HepG2 (cell line): ENCODE measurements around the gene DOK7. TPM values are rescaled to one million over a fixed set of nuclear protein-coding genes. Genes with fewer than 3 reads are reported as not detected.

ENCODE experiments used
- ATAC-seq: fragments of 200-7000 bp; cut with Tn5 transposase; 3 replicates; pipeline ENCODE4 v1.9.1; 2020; ENCODE audit warnings: mild to moderate bottlenecking, moderate library complexity
- BruUV-seq: library from RNA; stranded (reverse); fragments of 400-500 nt; replicated peaks from 2 replicates; lab custom pipeline; 2021; lab: Mats Ljungman, UMichigan
- CTCF ChIA-PET: fragments of 300-600 bp; formaldehyde crosslinking; extraction: SDS; loops from one replicate; lab custom pipeline; 2021; ENCODE audit warnings: low total read pairs, inconsistent platforms, low intra/inter-chr PET ratio; lab: Yijun Ruan, JAX
- POLR2A ChIA-PET: fragments of 350-600 bp; sonication (Branson Sonifier 250); formaldehyde crosslinking; loops from one replicate; lab custom pipeline; 2020; ENCODE audit warnings: antibody characterized with exemption, inconsistent platforms; lab: Yijun Ruan, JAX
- DNase-seq: peaks from one replicate; pipeline ENCODE4 v3.0.0-alpha.2; 2015; ENCODE audit warnings: low spot score
- FAIRE-seq: peaks from 3 replicates; lab custom pipeline; 2011; peaks lifted over from hg19 to GRCh38; lab: Jason Lieb, UNC
- H2AFZ ChIP-seq: one replicate; pipeline ENCODE4 v1.6.1; 2011; ENCODE audit warnings: low read length, inconsistent platforms
- H3K27ac ChIP-seq: fragments of 300-600 bp; 3 replicates; pipeline ENCODE4 v1.8.0; 2011; ENCODE audit warnings: mixed run types, mild to moderate bottlenecking, mixed read lengths, low read length, inconsistent platforms; ENCODE audit not compliant: insufficient read depth; ENCODE audit errors: extremely low read length
- H3K27me3 ChIP-seq, 2 experiments: fragments of 200-600 bp in 1 of 2; 2 replicates in 1 of 2; 3 replicates in 1 of 2; pipeline versions ENCODE4 v1.6.0 to v1.8.0; 2011; ENCODE audit warnings: low read length in 2 of 2, mild to moderate bottlenecking in 2 of 2, moderate library complexity in 2 of 2, inconsistent platforms in 1 of 2; ENCODE audit not compliant: insufficient read depth in 2 of 2, control insufficient read depth in 1 of 2
- H3K36me3 ChIP-seq, 2 experiments: fragments of 200-600 bp in 1 of 2; replicated peaks in 1 of 2; 2 replicates in 1 of 2; 3 replicates in 1 of 2; pipeline versions ENCODE4 v1.5.1 to v1.8.0; 2011; ENCODE audit warnings: low read length in 2 of 2, inconsistent platforms in 1 of 2; ENCODE audit not compliant: insufficient read depth in 2 of 2, control insufficient read depth in 1 of 2
- H3K4me1 ChIP-seq: 2 replicates; pipeline ENCODE4 v1.5.1; 2012; ENCODE audit warnings: low read length, inconsistent platforms; ENCODE audit not compliant: insufficient read depth
- H3K4me2 ChIP-seq: 2 replicates; pipeline ENCODE4 v1.6.0; 2011; ENCODE audit warnings: low read depth, low read length, inconsistent platforms
- H3K4me3 ChIP-seq, 3 experiments: fragments of 200-600 bp in 1 of 3; sonication (generic), shearing (Covaris generic) in 1 of 3; replicated peaks in 1 of 3; 2 replicates each; pipeline ENCODE4 v1.5.1; 2011 to 2016; ENCODE audit warnings: low read length in 3 of 3, inconsistent platforms in 2 of 3, low read depth in 2 of 3, mild to moderate bottlenecking in 2 of 3, control low read depth in 1 of 3, mixed read lengths in 1 of 3; ENCODE audit not compliant: insufficient read depth in 1 of 3
- H3K79me2 ChIP-seq: one replicate; pipeline ENCODE4 v1.6.1; 2011; ENCODE audit warnings: low read length, inconsistent platforms; ENCODE audit not compliant: insufficient read depth
- H3K9ac ChIP-seq: 2 replicates; pipeline ENCODE4 v1.6.0; 2011; ENCODE audit warnings: mild to moderate bottlenecking, low read depth, low read length, inconsistent platforms; ENCODE audit not compliant: insufficient read depth
- H3K9me3 ChIP-seq: 2 replicates; pipeline ENCODE4 v1.5.1; 2012; ENCODE audit warnings: mild to moderate bottlenecking, low read length
- H4K20me1 ChIP-seq: 2 replicates; pipeline ENCODE4 v1.6.0; 2011; ENCODE audit warnings: inconsistent platforms, mild to moderate bottlenecking, low read length, moderate library complexity; ENCODE audit not compliant: insufficient read depth
- AHR ChIP-seq: IDR thresholded peaks from 2 replicates; pipeline ENCODE4 v1.6.1; 2018; ENCODE audit warnings: missing genetic modification reagents, missing compliant biosample characterization
- ARNT2 ChIP-seq: sonication (generic); formaldehyde crosslinking; IDR thresholded peaks from 2 replicates; pipeline ENCODE4 v1.8.0; 2022; ENCODE audit warnings: mild to moderate bottlenecking, low read depth, missing genetic modification reagents, moderate library complexity
- KLF13 ChIP-seq: sonication (generic); formaldehyde crosslinking; IDR thresholded peaks from 2 replicates; pipeline ENCODE4 v1.4.0; 2020; ENCODE audit warnings: mild to moderate bottlenecking, missing genetic modification reagents
- POLR2A ChIP-seq, 2 experiments: IDR thresholded peaks; 2 replicates each; pipeline ENCODE4 v1.6.1; 2011; ENCODE audit warnings: low read depth in 2 of 2, low read length in 2 of 2, mild to moderate bottlenecking in 1 of 2, moderate library complexity in 1 of 2; ENCODE audit not compliant: insufficient read depth in 1 of 2
- RBM39 ChIP-seq: fragments of 200-400 bp; formaldehyde crosslinking; IDR thresholded peaks from one replicate; pipeline ENCODE4 v1.6.1; 2018; ENCODE audit warnings: antibody characterized with exemption, mild to moderate bottlenecking, low read depth, low read length; ENCODE audit not compliant: poor library complexity, severe bottlenecking
- SNAI1 ChIP-seq: sonication (generic); formaldehyde crosslinking; IDR thresholded peaks from 2 replicates; pipeline ENCODE4 v1.5.0; 2020; ENCODE audit warnings: mild to moderate bottlenecking, missing genetic modification reagents, borderline replicate concordance
- SRSF4 ChIP-seq: fragments of 200-400 bp; formaldehyde crosslinking; IDR thresholded peaks from one replicate; pipeline ENCODE4 v1.6.1; 2018; ENCODE audit warnings: mild to moderate bottlenecking, low read depth, low read length, moderate library complexity; ENCODE audit not compliant: poor library complexity, severe bottlenecking
- STAG1 ChIP-seq: sonication (generic); formaldehyde crosslinking; IDR thresholded peaks from 2 replicates; pipeline ENCODE4 v1.4.0; 2020; ENCODE audit warnings: missing genetic modification reagents
- ZNF251 ChIP-seq: sonication (generic); formaldehyde crosslinking; IDR thresholded peaks from 2 replicates; pipeline ENCODE4 v1.9.0; 2021; ENCODE audit warnings: mild to moderate bottlenecking, missing genetic modification reagents
- ZNF317 ChIP-seq: sonication (generic); formaldehyde crosslinking; IDR thresholded peaks from 2 replicates; pipeline ENCODE4 v1.5.0; 2020; ENCODE audit warnings: mild to moderate bottlenecking, missing genetic modification reagents
- ZNF883 ChIP-seq: sonication (generic); formaldehyde crosslinking; IDR thresholded peaks from 2 replicates; pipeline ENCODE4 v1.5.1; 2020; ENCODE audit warnings: mild to moderate bottlenecking, missing genetic modification reagents; ENCODE audit errors: not compliant biosample characterization
- WGBS: methylation state at CpG from one replicate; pipeline ENCODE4 v1.1.6; 2017; ENCODE audit warnings: low lambda C conversion rate; 5-methylcytosine and 5-hydroxymethylcytosine counted together
- in situ Hi-C: cut with HindIII; loops from 2 replicates; pipeline ENCODE4 v1.10.0; 2017; ENCODE audit warnings: low pct_unique_long_range_greater_than_20kb; ENCODE audit not compliant: extremely low pct_ligation_motif_present
- intact Hi-C: fragments of 100-400 bp; cut with micrococcal nuclease; formaldehyde crosslinking; loops from one replicate; pipeline ENCODE4 v1.10.0; 2022; ENCODE audit not compliant: unreplicated experiment
- polyA plus RNA-seq, 8 experiments: library from polyadenylated mRNA; depleted of rRNA in 3 of 8; stranded (reverse) in 7 of 8; unstranded in 1 of 8; fragments of >200 nt; fragmentation: Illumina TruSeq in 4 of 8; extraction: Trizol in 4 of 8; gene quantifications; 2 replicates each; pipeline versions ENCODE4 v1.2.1 to v1.2.3, GENCODE V29; 2011 to 2016; ENCODE audit warnings: low read depth in 4 of 8, missing spikeins in 1 of 8, mixed read lengths in 1 of 8; ENCODE audit not compliant: insufficient read depth in 1 of 8
- total RNA-seq, 5 experiments: library from RNA; depleted of rRNA; stranded (reverse); fragments of >200 nt; fragmentation: Illumina TruSeq; extraction: Trizol; gene quantifications; 2 replicates each; pipeline ENCODE4 v1.2.3, GENCODE V29; 2016; ENCODE audit warnings: low read depth in 1 of 5
- TF ChIP-seq, protein P1 (sequence below): sonication (generic); formaldehyde crosslinking; IDR thresholded peaks from 2 replicates; pipeline ENCODE4 v1.8.0; 2022; ENCODE audit warnings: low read depth, missing genetic modification reagents
- TF ChIP-seq, protein P2 (sequence below): sonication (generic); formaldehyde crosslinking; IDR thresholded peaks from 2 replicates; pipeline ENCODE4 v1.9.0; 2022; ENCODE audit warnings: low read depth, missing genetic modification reagents

DOK7 gene
- total and polyA plus RNA-seq, 2 of the 13 experiments (the other 11 are each of a cell fraction or from before 2014, with no cell fraction given): 0.03 to 0.07 TPM

DNA sequence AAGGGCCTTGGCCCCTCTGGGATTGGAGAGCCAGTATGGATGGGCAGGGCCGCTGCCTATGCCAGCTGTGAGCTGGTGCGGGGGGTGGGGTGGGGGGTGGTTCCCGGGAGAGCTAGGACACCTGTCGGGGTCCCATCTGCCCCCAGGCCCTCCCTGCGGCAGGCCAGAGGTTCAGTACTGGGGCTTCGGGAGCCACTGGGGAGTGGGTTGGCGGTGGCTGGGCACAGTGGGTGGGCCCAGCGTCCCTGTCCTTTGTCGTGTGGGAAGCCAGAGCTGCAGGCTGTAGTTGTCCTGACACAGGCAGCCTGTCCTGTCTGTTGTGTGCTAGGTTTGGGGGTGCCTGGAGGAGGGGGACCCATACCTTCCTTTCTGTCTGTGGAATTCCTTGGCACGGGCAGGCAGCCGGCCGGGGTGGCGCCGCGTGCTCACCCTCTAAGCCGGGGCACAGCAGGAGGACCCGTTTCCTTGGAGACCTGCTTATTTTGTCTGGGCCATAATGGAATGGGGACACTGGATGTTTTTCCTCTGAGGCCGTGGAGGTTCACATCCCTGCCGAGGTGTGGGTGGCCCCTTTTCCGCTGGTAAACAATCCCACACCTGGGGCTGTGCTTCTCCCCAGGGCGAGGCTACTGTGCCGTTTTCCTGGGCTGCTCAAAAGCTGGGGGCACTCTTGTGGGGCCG lies 14.8 kb downstream of the DOK7 start:
- FAIRE-seq (no peak), ATAC-seq (no peak), DNase-seq (no peak)
- H4K20me1 ChIP-seq: no peaks in the 10 kb centered on the region
- peaks cover 23% of the 10 kb centered on the region for H3K4me1 ChIP-seq
- H2AFZ ChIP-seq: no peak overlapping the region
- POLR2A ChIA-PET: no interaction called here
- H3K4me3 ChIP-seq: no peak overlapping the region
- no peak overlapping the region for H3K9ac ChIP-seq
- H3K27ac ChIP-seq: no peak overlapping the region
- H3K27me3 ChIP-seq: peaks cover 18 to 71% of the 10 kb centered on the region in 2 experiments
- intact Hi-C loops: no loop called here
- 34% methylated on average over 5 of the region's 23 CpGs for WGBS
- H3K36me3 ChIP-seq: no peaks in the 10 kb centered on the region
- no TSS peak for BruUV-seq
- no peaks in the 10 kb centered on the region for H3K79me2 ChIP-seq
- CTCF ChIA-PET: no interaction called here
- TF ChIP-seq, protein P1, sequence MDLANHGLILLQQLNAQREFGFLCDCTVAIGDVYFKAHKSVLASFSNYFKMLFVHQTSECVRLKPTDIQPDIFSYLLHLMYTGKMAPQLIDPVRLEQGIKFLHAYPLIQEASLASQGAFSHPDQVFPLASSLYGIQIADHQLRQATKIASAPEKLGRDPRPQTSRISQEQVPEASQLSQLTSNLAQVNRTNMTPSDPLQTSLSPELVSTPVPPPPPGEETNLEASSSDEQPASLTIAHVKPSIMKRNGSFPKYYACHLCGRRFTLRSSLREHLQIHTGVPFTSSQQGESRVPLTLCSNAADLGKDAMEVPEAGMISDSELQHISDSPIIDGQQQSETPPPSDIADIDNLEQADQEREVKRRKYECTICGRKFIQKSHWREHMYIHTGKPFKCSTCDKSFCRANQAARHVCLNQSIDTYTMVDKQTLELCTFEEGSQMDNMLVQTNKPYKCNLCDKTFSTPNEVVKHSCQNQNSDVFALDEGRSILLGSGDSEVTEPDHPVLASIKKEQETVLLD (CRISPR knock-in tag): no peak
- TF ChIP-seq SNAI1 (CRISPR knock-in tag) (no peak), RBM39 (no peak)
- TF ChIP-seq, all 625 proteins: peak for 0
- Histone ChIP-seq H3K9me3 (no peaks in the 10 kb centered on the region), H3K4me2 (no peak overlapping the region)
- in situ Hi-C loops: no loop called here

DNA sequence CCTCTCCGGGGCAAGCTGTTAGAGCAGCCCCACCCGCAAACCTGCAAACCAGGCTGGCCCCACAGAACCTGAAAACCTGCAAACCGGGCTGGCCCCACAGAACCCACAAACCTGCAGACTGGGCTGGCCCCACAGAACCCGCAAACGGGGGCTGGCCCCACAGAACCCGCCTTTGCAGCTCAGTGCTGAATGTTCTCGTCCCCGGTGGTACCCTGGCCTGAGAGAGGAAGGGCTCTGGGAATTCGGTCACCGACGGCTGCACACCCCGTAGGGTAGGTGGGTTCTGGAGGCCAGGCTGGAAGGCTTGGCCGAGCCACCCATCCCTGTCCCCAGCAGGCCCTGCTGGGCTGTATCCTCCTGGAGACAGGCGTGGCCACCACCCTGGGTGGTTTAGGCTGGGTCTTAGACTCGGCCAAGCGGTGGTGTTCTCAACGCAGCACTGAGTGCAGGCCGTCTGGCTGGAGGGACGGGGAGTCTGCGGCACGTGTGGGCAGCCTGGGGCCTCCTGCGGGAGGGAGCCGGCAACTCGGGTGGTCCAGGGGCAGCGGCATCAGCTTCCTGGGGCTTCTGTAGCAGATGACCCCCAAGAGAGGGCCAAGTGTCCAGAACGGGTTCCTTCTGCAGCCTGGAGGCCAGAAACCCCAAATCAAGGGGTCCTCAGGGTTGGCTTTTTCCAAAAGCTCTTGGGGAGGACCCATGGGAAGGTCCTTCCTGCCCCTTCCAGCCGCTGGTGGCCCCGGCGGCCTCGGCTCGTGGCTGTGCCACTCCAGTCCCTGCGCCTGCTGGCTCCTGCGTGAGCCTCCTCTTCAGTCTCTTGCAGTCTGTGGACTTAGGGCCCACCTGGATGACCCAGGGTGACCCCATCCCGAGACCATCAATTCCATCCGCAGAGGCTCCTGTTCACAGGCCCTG lies 15.6 kb downstream of the DOK7 start:
- no peak for FAIRE-seq
- in situ Hi-C loops (no loop called here), intact Hi-C loops (no loop called here)
- H3K4me2 ChIP-seq: no peak overlapping the region
- H3K27ac ChIP-seq: no peak overlapping the region
- H4K20me1 ChIP-seq: no peaks in the 10 kb centered on the region
- no peaks in the 10 kb centered on the region for H3K36me3 ChIP-seq
- no CpG with 5 or more reads among the region's 35 CpGs for WGBS
- H3K9me3 ChIP-seq: no peaks in the 10 kb centered on the region
- no peak for DNase-seq
- TF ChIP-seq AHR (CRISPR knock-in tag) (no peak), ARNT2 (CRISPR knock-in tag) (no peak), STAG1 (no peak), ZNF317 (no peak), SRSF4 (no peak), POLR2A (IDR thresholded peaks at IDR 0.05; ENCODE audit: insufficient read depth in 1 of 2, low read depth in 2 of 2, low read length in 2 of 2) (no peak), KLF13 (CRISPR knock-in tag) (no peak), ZNF883 (CRISPR knock-in tag) (no peak), ZNF251 (CRISPR knock-in tag) (no peak)
- TF ChIP-seq, protein P2, sequence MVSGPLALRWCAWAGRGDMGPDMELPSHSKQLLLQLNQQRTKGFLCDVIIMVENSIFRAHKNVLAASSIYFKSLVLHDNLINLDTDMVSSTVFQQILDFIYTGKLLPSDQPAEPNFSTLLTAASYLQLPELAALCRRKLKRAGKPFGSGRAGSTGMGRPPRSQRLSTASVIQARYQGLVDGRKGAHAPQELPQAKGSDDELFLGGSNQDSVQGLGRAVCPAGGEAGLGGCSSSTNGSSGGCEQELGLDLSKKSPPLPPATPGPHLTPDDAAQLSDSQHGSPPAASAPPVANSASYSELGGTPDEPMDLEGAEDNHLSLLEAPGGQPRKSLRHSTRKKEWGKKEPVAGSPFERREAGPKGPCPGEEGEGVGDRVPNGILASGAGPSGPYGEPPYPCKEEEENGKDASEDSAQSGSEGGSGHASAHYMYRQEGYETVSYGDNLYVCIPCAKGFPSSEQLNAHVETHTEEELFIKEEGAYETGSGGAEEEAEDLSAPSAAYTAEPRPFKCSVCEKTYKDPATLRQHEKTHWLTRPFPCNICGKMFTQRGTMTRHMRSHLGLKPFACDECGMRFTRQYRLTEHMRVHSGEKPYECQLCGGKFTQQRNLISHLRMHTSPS: no peak
- no TSS peak for BruUV-seq
- CTCF ChIA-PET: no interaction called here
- H3K4me1 ChIP-seq: peaks cover 23% of the 10 kb centered on the region
- H3K4me3 ChIP-seq: no peak overlapping the region
- H3K9ac ChIP-seq: no peak overlapping the region
- no peak overlapping the region for H2AFZ ChIP-seq
- no peak for ATAC-seq
- no peaks in the 10 kb centered on the region for H3K79me2 ChIP-seq
- POLR2A ChIA-PET: no interaction called here
- peaks cover 20 to 70% of the 10 kb centered on the region in 2 experiments for H3K27me3 ChIP-seq
